Liver (tissue), 9 donors: ENCODE measurements around the gene ANGPTL4. TPM values are rescaled to one million over a fixed set of nuclear protein-coding genes. Genes with fewer than 3 reads are reported as not detected.
"Not testable (repeated sequence)": the region's sequence is repeated elsewhere in the genome, so short reads cannot be mapped to it uniquely, and the experiment has no call there.

Source experiments
- DNase-seq: peaks from one replicate; pipeline ENCODE4 v3.0.0-alpha.2; 2017; ENCODE audit warnings: low spot score
- H3K27ac ChIP-seq, 2 donors: one replicate each; pipeline ENCODE4 v1.7.0; 2013; ENCODE audit warnings: inconsistent platforms in 2 of 2, low read length in 2 of 2, control low read depth in 1 of 2, low read depth in 1 of 2, mild to moderate bottlenecking in 1 of 2
- H3K27me3 ChIP-seq, 4 donors: one replicate each; pipeline versions ENCODE4 v1.6.1 to v1.7.0; 2013; ENCODE audit warnings: low read length in 3 of 4, inconsistent platforms in 1 of 4, mild to moderate bottlenecking in 1 of 4, moderate library complexity in 1 of 4; ENCODE audit not compliant: control insufficient read depth in 4 of 4, insufficient read depth in 4 of 4
- H3K36me3 ChIP-seq, 4 donors: one replicate each; pipeline versions ENCODE4 v1.6.1 to v1.7.0; 2013; ENCODE audit warnings: low read length in 3 of 4, mild to moderate bottlenecking in 3 of 4, low read depth in 1 of 4, moderate library complexity in 1 of 4; ENCODE audit not compliant: control insufficient read depth in 4 of 4, insufficient read depth in 3 of 4
- H3K4me1 ChIP-seq, 4 donors: one replicate each; pipeline versions ENCODE4 v1.6.1 to v1.7.0; 2013; ENCODE audit warnings: low read length in 3 of 4, mild to moderate bottlenecking in 3 of 4, moderate library complexity in 1 of 4; ENCODE audit not compliant: control insufficient read depth in 4 of 4, insufficient read depth in 4 of 4
- H3K4me3 ChIP-seq, 3 donors: one replicate each; pipeline versions ENCODE4 v1.6.1 to v1.7.0; 2013; ENCODE audit warnings: low read length in 3 of 3, control low read depth in 1 of 3, low read depth in 1 of 3, mild to moderate bottlenecking in 1 of 3
- H3K9ac ChIP-seq, 2 donors: one replicate each; pipeline ENCODE4 v1.7.0; 2013; ENCODE audit warnings: low read length in 2 of 2, mild to moderate bottlenecking in 2 of 2, moderate library complexity in 2 of 2, control low read depth in 1 of 2, low read depth in 1 of 2
- H3K9me3 ChIP-seq, 4 donors: one replicate each; pipeline versions ENCODE4 v1.6.1 to v1.7.0; 2013; ENCODE audit warnings: low read length in 3 of 4; ENCODE audit not compliant: control insufficient read depth in 4 of 4
- ATF3 ChIP-seq: IDR thresholded peaks from 2 replicates; pipeline ENCODE4 v1.6.1; 2016; ENCODE audit warnings: antibody characterized with exemption
- CTCF ChIP-seq: fragments of 150-350 bp; IDR thresholded peaks from 2 replicates; pipeline ENCODE4 v1.5.1; 2017; ENCODE audit warnings: improper control_type of control experiment, low read depth, low read length; ENCODE audit not compliant: missing input control
- EGR1 ChIP-seq, 2 donors: IDR thresholded peaks; 2 replicates each; pipeline ENCODE4 v1.6.1; 2016 to 2018; ENCODE audit warnings: antibody characterized with exemption in 2 of 2, low read depth in 2 of 2
- FOXA1 ChIP-seq: IDR thresholded peaks from 2 replicates; pipeline ENCODE4 v1.6.1; 2016; ENCODE audit warnings: antibody characterized with exemption
- FOXA2 ChIP-seq: IDR thresholded peaks from 2 replicates; pipeline ENCODE4 v1.6.1; 2016; ENCODE audit warnings: antibody characterized with exemption
- GABPA ChIP-seq, 2 donors: IDR thresholded peaks in 1 of 2; conservative IDR thresholded peaks in 1 of 2; 2 replicates each; pipeline ENCODE4 v1.6.1; 2016; ENCODE audit warnings: antibody characterized with exemption in 2 of 2, mild to moderate bottlenecking in 1 of 2, moderate library complexity in 1 of 2
- HNF4A ChIP-seq, 2 donors: conservative IDR thresholded peaks; 2 replicates each; pipeline ENCODE4 v1.6.1; 2016; ENCODE audit warnings: antibody characterized with exemption in 2 of 2, mild to moderate bottlenecking in 2 of 2
- HNF4G ChIP-seq: IDR thresholded peaks from 2 replicates; pipeline ENCODE4 v1.6.1; 2016; ENCODE audit warnings: antibody characterized with exemption
- JUND ChIP-seq, 2 donors: IDR thresholded peaks; 2 replicates each; pipeline ENCODE4 v1.6.1; 2016; ENCODE audit warnings: antibody characterized with exemption in 2 of 2
- MAX ChIP-seq: IDR thresholded peaks from 2 replicates; pipeline ENCODE4 v1.6.1; 2016; ENCODE audit warnings: antibody characterized with exemption
- NR2F2 ChIP-seq: IDR thresholded peaks from 2 replicates; pipeline ENCODE4 v1.6.1; 2016; ENCODE audit warnings: antibody characterized with exemption
- RAD21 ChIP-seq, 2 donors: IDR thresholded peaks; 2 replicates each; pipeline ENCODE4 v1.6.1; 2016; ENCODE audit warnings: antibody characterized with exemption in 2 of 2, mild to moderate bottlenecking in 2 of 2
- REST ChIP-seq: IDR thresholded peaks from 2 replicates; pipeline ENCODE4 v1.6.1; 2016; ENCODE audit warnings: antibody characterized with exemption, mild to moderate bottlenecking
- RXRA ChIP-seq, 2 donors: IDR thresholded peaks; 2 replicates each; pipeline ENCODE4 v1.6.1; 2017 to 2018; ENCODE audit warnings: antibody characterized with exemption in 2 of 2, mild to moderate bottlenecking in 1 of 2
- SP1 ChIP-seq: IDR thresholded peaks from 2 replicates; pipeline ENCODE4 v1.6.1; 2018; ENCODE audit warnings: antibody characterized with exemption, mild to moderate bottlenecking
- TAF1 ChIP-seq: conservative IDR thresholded peaks from 2 replicates; pipeline ENCODE4 v1.6.1; 2016; ENCODE audit warnings: antibody characterized with exemption, mild to moderate bottlenecking
- YY1 ChIP-seq: IDR thresholded peaks from 2 replicates; pipeline ENCODE4 v1.6.1; 2016; ENCODE audit warnings: antibody characterized with exemption, mild to moderate bottlenecking
- ZBTB33 ChIP-seq: IDR thresholded peaks from 2 replicates; pipeline ENCODE4 v1.6.1; 2016; ENCODE audit warnings: antibody characterized with exemption
- WGBS: extraction: QIAGEN DNeasy Blood & Tissue Kit; methylation state at CpG from one replicate; pipeline ENCODE4 v1.1.7; 2013; 5-methylcytosine and 5-hydroxymethylcytosine counted together
- polyA plus RNA-seq, 2 donors: library from polyadenylated mRNA; stranded (reverse) in 1 of 2; unstranded in 1 of 2; fragments of 200-250 nt in 1 of 2; fragments of >200 nt in 1 of 2; fragmentation: Nextera tagmentation in 1 of 2; extraction: Ambion mirVana in 1 of 2; gene quantifications; one replicate each; pipeline versions ENCODE4 v1.2.1 to v1.2.3, GENCODE V29; 2013 to 2015
- total RNA-seq, 2 donors: library from RNA; depleted of rRNA; stranded (reverse); fragments of >200 nt; gene quantifications; one replicate each; pipeline ENCODE4 v1.2.3, GENCODE V29; 2014
- donor health status: healthy.
- donor health status: healthy.
- donor health status: healthy.
- donor health status: healthy.
- donor health status: healthy.

ANGPTL4 gene
- total and polyA plus RNA-seq, 4 donors, result 0.65 to 144 (median 71.6) TPM

GRCh38 chr19:8377598-8377997 lies 13.6 kb downstream of the ANGPTL4 start:
- Histone ChIP-seq H3K36me3 (peaks cover 0 to 8% (median 5%) of the 10 kb centered on the region in 4 donors), H3K9ac (no peak overlapping the region)

GRCh38 chr19:8379156-8379891 lies 15.4 kb downstream of the ANGPTL4 start:
- DNase-seq, H3K4me1 ChIP-seq, H3K36me3 ChIP-seq, H3K27me3 ChIP-seq, H3K4me3 ChIP-seq, H3K9me3 ChIP-seq, H3K9ac ChIP-seq, H3K27ac ChIP-seq: not testable (repeated sequence)
- 96% methylated on average over 13 of the region's 13 CpGs for WGBS

More at GRCh38 chr19:8377598-8377997, 13.6 kb downstream of the ANGPTL4 start:
- TF ChIP-seq JUND (IDR thresholded peaks at IDR 0.05) (no peak), YY1 (no peak), ZBTB33 (no peak), RXRA (IDR thresholded peaks at IDR 0.05) (no peak), HNF4G (no peak), ATF3 (no peak), MAX (no peak), HNF4A (conservative IDR thresholded peaks at IDR 0.05) (no peak), RAD21 (IDR thresholded peaks at IDR 0.05) (no peak), FOXA2 (no peak), SP1 (no peak), FOXA1 (no peak), EGR1 (IDR thresholded peaks at IDR 0.05; ENCODE audit: low read depth in 2 of 2) (no peak), NR2F2 (no peak), GABPA (IDR thresholded peaks at IDR 0.05 in 1 of 2, conservative IDR thresholded peaks at IDR 0.05 in 1 of 2) (no peak), REST (no peak), CTCF (no peak), TAF1 (no peak)
- 67% methylated on average over 1 of the region's 1 CpG for WGBS
- peaks cover 7 to 13% (median 8%) of the 10 kb centered on the region in 4 donors for H3K4me1 ChIP-seq
- DNase-seq, result no peak
- no peaks in the 10 kb centered on the region for H3K9me3 ChIP-seq
- no peaks in the 10 kb centered on the region for H3K27me3 ChIP-seq
- H3K4me3 ChIP-seq, result no peak overlapping the region
- no peak overlapping the region for H3K27ac ChIP-seq

GRCh38 chr19:8384569-8384968 lies 20.6 kb downstream of the ANGPTL4 start:
- not testable (repeated sequence) for H3K27me3 ChIP-seq, H3K36me3 ChIP-seq, DNase-seq, H3K9me3 ChIP-seq, H3K27ac ChIP-seq, H3K9ac ChIP-seq, H3K4me3 ChIP-seq
- WGBS, result 90% methylated on average over 4 of the region's 4 CpGs
- H3K4me1 ChIP-seq, result peaks cover 0 to 11% (median 2%) of the 10 kb centered on the region in 4 donors

- not testable (repeated sequence) for H3K27me3 ChIP-seq, H3K9me3 ChIP-seq, DNase-seq, H3K36me3 ChIP-seq, H3K9ac ChIP-seq, H3K27ac ChIP-seq, H3K4me3 ChIP-seq
- peaks cover 0 to 12% (median 2%) of the 10 kb centered on the region in 4 donors for H3K4me1 ChIP-seq
- 31% methylated on average over 2 of the region's 2 CpGs for WGBS
These were observed 21.1 kb downstream of the ANGPTL4 start for GRCh38 chr19:8385103-8385502.
